PC-3 (cell line): ENCODE data around the gene ACBD6.

Source experiments
- EZH2 ChIP-seq: fragments of 300-600 bp; sonication (generic); IDR thresholded peaks from one replicate; pipeline ENCODE4 v1.6.1; 2017; ENCODE audit warnings: antibody characterized with exemption, mild to moderate bottlenecking, low read length; ENCODE audit not compliant: unreplicated experiment
- EZH2phosphoT487 ChIP-seq: fragments of 300-600 bp; sonication (generic); IDR thresholded peaks from 2 replicates; pipeline ENCODE4 v1.6.1; 2018; ENCODE audit warnings: mild to moderate bottlenecking, antibody characterized with exemption, low read length, borderline replicate concordance
- TF ChIP-seq, protein P1 (sequence below): fragments of 300-600 bp; sonication (generic); conservative IDR thresholded peaks from 2 replicates; pipeline ENCODE4 v1.5.1; 2017; ENCODE audit warnings: antibody characterized with exemption, low read depth, mild to moderate bottlenecking, low read length

DNA sequence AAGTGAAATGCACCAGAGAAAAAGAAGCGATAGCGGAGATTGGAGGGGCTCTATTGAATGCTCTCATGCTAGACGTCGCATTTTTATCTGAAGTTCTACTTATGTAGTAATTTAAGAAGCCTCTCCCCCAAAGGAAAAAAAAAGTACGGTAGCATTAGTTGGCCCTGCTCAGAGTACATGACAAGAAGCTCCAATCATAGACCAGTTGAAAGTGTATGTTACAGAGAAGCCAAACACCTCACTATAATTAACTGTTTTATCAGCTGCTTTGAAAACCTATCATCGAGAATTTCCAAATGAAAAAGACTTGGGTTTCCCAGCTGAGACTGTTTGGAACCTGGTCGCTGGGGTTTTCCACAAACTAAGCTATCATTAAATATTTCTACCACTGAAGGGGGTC is 36.8 kb upstream of the ACBD6 start:
- TF ChIP-seq, protein P1, sequence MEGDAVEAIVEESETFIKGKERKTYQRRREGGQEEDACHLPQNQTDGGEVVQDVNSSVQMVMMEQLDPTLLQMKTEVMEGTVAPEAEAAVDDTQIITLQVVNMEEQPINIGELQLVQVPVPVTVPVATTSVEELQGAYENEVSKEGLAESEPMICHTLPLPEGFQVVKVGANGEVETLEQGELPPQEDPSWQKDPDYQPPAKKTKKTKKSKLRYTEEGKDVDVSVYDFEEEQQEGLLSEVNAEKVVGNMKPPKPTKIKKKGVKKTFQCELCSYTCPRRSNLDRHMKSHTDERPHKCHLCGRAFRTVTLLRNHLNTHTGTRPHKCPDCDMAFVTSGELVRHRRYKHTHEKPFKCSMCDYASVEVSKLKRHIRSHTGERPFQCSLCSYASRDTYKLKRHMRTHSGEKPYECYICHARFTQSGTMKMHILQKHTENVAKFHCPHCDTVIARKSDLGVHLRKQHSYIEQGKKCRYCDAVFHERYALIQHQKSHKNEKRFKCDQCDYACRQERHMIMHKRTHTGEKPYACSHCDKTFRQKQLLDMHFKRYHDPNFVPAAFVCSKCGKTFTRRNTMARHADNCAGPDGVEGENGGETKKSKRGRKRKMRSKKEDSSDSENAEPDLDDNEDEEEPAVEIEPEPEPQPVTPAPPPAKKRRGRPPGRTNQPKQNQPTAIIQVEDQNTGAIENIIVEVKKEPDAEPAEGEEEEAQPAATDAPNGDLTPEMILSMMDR, result no peak
- no peak for TF ChIP-seq EZH2
- TF ChIP-seq EZH2phosphoT487, result no peak
